ENCODE measurements around the gene SOWAHA. TPM values are rescaled to one million over a fixed set of nuclear protein-coding genes. Genes with fewer than 3 reads are reported as not detected.

SOWAHA gene
- polyA plus RNA-seq, 2 of the 4 experiments (the other 2 are of a cell fraction), result 0.06 to 0.10 TPM

- no peak for TF ChIP-seq PBX3 (IDR thresholded peaks at IDR 0.05)
- TF ChIP-seq GATA3 (IDR thresholded peaks at IDR 0.05; ENCODE audit: borderline replicate concordance), result no peak
- no peak for TF ChIP-seq FOSL2 (IDR thresholded peaks at IDR 0.05)
- TF ChIP-seq FOSL2 (CRISPR knock-in tag; IDR thresholded peaks at IDR 0.05), result no peak
- TF ChIP-seq REST (IDR thresholded peaks at IDR 0.05), result no peak
Observed at GRCh38 chr5:132770476-132771159, 42.5 kb upstream of the SOWAHA start (continued).

- CTCF ChIA-PET, result interaction anchor here (1.2 to 1.5 kb wide), 2 partner anchors 9 to 17 kb away, joined by 3 read pairs; no protein-coding TSS in a partner anchor
- WGBS (ENCODE audit: missing lambda C conversion rate), result 88% methylated on average over 7 of the region's 8 CpGs
- peak in 1 of 2 experiments; percentile 17 for DNase-seq (ENCODE audit: low read depth in 1 of 2, low spot score in 1 of 2)
Observed at GRCh38 chr5:132771503-132771998, 41.6 kb upstream of the SOWAHA start.

More at GRCh38 chr5:132771503-132771998, 41.6 kb upstream of the SOWAHA start:
- H3K4me3 ChIP-seq, result no peak overlapping the region
- no peak overlapping the region for H3K4me2 ChIP-seq
- no peaks in the 10 kb centered on the region for H3K9me3 ChIP-seq
- no peak for ATAC-seq
- POLR2A ChIA-PET, result no interaction called here
- no peak overlapping the region for H3K27ac ChIP-seq
- TF ChIP-seq TP53 (CRISPR knock-in tag; IDR thresholded peaks at IDR 0.05) (no peak), HOXA7 (CRISPR knock-in tag; IDR thresholded peaks at IDR 0.05) (no peak), USF2 (IDR thresholded peaks at IDR 0.05) (no peak), JUN (IDR thresholded peaks at IDR 0.05) (no peak), EHMT2 (IDR thresholded peaks at IDR 0.05; ENCODE audit: low read depth) (no peak), NR3C1 (IDR thresholded peaks at IDR 0.05) (no peak), MAZ (IDR thresholded peaks at IDR 0.05; ENCODE audit: borderline replicate concordance, low read depth, low read length) (no peak), HOXB5 (CRISPR knock-in tag; IDR thresholded peaks at IDR 0.05) (no peak), MAFK (IDR thresholded peaks at IDR 0.05; ENCODE audit: partially characterized antibody) (no peak), RAD21 (conservative IDR thresholded peaks at IDR 0.05 in 1 of 2, IDR thresholded peaks at IDR 0.05 in 1 of 2) (no peak), HES2 (IDR thresholded peaks at IDR 0.05) (no peak), MAX (IDR thresholded peaks at IDR 0.05) (no peak), RFX5 (IDR thresholded peaks at IDR 0.05) (no peak), PBX3 (IDR thresholded peaks at IDR 0.05) (no peak), ATOH8 (CRISPR knock-in tag; IDR thresholded peaks at IDR 0.05; ENCODE audit: low read depth) (no peak), JUNB (IDR thresholded peaks at IDR 0.05) (no peak)
- no peak for FAIRE-seq
- peaks cover 7% of the 10 kb centered on the region for H3K4me1 ChIP-seq
